Medulla oblongata (tissue), 1 donor: ENCODE results near the gene HLA-B.
"Not testable (repeated sequence)": the region's sequence is repeated elsewhere in the genome, so short reads cannot be mapped to it uniquely, and the experiment has no call there.

Source experiments
- DNase-seq: peaks from one replicate; pipeline ENCODE4 v3.0.0-alpha.2; 2015; ENCODE audit errors: extremely low spot score

The HLA-B gene

DNA sequence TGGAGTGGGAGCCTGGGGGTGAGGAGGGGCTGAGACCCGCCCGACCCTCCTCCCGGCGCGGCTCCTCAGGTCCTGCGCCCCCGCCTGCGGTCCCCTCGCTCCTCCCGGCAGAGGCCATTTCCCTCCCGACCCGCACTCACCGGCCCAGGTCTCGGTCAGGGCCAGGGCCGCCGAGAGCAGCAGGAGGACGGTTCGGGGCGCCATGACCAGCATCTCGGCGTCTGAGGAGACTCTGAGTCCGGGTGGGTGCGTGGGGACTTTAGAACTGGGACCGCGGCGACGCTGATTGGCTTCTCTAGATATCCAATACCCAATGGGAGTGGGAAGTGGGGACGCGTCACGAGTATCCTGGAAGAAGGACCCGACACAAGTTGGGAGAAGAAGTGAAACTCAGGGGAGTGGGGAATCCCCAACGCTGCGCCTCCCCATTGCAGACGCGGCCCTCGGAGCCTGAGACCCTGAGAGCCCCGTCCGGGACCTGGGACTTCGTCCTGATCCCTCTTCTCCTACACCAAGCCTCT, at the start of gene HLA-B:
Gene HLA-B, minus strand, starts transcription at position 234 of the 521 bp plus-strand sequence. Its CDS starts 21 bp downstream, at position 213.
- DNase-seq: peak; percentile 92

DNA sequence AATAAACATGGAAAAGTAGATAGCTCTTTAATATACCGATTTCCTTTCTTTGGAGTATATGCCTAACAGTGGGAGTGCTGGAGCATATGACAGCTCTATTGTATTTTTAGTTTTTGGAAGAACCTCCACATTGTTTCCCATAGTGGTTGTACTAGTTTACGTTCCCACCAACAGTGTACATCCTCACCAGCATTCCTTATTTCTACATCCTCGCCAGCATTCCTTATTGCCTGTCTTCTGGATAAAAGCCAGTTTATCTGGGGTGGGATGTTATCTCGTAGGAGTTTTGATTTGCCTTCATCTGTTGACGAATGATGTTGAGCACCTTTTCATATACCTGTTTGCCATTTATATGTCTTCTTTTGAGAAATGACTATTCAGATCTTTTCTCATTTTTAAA, 49.0 kb upstream of the HLA-B start:
- DNase-seq: no peak

DNA sequence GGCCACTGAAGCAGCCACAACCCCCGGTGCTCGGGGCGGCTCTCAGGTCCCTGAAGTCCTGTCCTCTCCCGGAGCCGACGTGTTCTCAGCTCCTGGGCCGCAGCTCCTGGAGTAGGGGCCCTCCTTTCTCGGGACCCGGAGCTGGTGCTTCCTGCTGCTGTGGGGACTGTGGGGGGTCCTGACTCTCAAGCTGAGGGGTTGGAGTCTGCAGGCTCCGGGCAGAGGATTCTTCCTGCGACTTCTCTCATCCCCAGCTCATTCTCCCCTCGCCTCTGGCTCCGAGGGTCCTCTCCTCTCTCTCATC, 47.0 kb upstream of the HLA-B start:
- DNase-seq: not testable (repeated sequence)

DNA sequence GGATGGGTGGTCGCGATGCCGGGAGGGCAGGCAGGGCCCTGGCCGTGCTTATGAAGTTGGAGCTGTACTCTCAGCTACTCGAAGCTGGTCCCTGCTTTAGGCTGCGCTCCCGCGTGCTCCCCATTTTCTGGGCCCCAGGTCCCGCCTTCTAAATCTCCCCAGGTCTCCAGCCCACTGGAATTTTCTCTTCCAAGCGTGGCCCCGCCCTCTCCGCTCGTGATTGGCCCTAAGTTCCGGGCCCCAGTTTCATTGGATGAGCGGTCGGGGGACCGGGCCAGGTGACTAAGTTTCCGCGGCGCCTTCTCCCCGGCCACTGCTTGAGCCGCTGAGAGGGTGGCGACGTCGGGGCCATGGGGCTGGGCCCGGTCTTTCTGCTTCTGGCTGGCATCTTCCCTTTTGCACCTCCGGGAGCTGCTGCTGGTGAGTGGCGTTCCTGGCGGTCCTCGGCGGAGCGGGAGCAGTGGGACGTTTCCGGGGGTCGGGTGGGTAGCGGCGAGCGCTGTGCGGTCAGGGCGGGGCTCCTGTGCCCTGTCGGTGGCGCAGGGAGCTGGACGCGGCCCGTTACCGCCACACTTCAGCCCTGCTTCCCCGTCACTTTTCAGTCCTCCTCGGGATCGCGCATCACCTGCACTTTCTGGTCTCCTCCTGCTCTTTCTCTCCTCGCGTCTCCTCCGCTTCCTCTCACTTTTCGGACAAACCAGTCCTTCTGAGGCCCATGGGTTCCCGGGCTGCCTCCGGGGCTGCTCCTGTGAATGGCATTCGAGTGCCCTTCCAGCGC, 46.5 kb upstream of the HLA-B start, which contains the start of gene MICA:
Gene MICA, plus strand, starts transcription at position 313 of the 778 bp plus-strand sequence. Its CDS starts 38 bp downstream, at position 351.
- peak; percentile 90 for DNase-seq

DNA sequence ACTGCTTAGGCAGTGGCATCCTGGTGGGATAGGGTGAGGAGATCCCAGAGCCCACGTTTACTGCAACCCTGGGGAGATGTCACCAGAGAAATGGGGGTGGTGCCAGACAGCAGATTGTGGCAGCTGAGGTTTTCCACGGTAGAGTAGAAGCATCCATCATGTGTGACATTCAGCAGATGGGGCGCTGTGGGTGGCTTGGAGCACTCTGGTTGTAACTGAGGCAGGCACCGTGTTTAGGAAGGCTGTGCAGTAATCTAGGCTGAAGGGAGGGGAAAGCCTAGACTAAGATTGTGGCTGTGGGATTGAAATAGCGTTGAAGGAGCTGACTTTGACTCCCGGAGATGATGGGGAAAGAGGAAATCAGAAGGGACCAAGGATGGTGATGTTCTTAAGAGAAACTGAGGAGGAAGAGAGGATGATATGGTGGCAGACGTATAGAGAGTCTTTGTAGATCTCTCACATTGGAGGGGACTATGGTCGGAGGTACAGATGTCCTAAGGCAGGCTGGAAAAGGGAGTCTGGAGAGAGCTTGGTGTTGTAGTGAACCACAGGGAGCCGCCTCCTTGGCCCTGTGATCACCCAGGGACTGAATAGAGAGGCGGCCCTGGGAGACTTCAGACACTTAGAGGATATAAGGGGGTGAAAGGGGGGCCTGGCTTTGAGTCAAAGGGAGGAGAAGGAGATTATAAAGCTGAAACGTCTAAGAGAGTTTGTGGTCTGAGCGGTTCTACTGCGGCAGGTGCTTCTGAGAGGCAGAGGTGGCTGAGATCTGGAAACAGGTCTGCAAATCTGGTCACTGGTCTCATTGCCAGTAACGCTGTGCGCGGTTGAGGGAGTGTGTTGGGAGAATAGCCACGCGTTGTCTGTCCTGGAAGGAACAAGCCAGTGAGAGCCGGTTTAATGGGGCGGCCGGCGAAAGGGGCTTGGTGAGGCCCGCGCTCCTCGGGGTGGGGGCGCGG, 45.6 kb upstream of the HLA-B start:
- DNase-seq: peak; percentile 20

DNA sequence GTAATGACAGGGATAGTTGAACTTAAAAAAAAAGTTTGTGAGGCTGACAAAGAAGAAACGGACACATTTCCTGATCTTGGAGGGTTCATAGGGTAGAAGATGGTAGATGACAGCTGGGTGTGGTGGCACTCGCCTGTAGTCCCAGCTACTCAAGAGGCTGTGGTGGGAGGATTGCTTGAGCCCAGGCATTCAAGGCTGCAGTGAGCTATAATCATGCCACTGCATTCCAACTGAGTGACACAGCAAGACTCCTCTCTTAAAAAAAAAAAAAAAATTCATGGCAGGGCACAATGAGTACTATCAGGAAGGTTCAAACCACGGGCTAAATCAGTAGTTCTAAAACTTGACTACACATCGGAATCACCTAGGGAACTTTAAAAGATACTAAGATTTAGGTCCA, 44.4 kb upstream of the HLA-B start:
- no peak for DNase-seq

DNA sequence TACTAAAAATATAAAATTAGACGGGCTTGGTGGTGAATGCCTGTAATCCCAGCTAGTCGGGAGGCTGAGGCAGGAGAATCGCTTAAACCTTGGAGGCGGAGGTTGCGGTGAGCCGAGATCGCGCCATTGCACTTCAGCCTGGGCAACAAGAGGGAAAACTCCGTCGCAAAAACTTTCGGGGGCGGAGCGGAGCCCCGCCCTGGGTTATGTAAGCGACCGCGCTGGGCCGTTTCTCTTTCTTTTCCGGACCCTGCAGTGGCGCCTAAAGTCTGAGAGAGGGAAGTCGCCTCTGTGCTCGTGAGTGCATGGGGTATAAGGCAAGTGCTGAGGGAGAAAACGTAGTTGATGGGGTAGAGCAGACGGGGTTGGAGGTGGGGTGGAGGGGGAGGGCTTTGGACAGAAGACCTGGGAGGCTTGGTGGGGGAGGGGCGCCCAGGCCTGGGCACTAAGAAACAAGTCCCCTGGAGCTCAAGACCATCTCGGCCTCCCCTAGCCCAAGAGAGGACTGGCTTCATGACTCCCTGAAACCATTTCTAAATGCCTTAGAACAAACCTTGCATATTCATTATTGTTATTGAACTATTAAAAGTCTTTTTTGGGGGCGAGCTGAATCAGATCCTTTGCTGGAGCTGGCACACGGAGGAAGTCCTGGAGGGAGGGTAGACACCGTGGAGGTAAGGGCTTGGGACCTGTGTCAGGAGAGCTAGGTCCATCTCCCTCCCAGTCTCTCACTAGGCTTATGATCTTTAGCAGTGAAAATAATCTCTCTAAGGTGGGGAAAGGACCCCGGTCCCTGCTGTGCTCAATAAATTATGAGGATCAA, 43.7 kb upstream of the HLA-B start:
- peak; percentile 72 for DNase-seq

DNA sequence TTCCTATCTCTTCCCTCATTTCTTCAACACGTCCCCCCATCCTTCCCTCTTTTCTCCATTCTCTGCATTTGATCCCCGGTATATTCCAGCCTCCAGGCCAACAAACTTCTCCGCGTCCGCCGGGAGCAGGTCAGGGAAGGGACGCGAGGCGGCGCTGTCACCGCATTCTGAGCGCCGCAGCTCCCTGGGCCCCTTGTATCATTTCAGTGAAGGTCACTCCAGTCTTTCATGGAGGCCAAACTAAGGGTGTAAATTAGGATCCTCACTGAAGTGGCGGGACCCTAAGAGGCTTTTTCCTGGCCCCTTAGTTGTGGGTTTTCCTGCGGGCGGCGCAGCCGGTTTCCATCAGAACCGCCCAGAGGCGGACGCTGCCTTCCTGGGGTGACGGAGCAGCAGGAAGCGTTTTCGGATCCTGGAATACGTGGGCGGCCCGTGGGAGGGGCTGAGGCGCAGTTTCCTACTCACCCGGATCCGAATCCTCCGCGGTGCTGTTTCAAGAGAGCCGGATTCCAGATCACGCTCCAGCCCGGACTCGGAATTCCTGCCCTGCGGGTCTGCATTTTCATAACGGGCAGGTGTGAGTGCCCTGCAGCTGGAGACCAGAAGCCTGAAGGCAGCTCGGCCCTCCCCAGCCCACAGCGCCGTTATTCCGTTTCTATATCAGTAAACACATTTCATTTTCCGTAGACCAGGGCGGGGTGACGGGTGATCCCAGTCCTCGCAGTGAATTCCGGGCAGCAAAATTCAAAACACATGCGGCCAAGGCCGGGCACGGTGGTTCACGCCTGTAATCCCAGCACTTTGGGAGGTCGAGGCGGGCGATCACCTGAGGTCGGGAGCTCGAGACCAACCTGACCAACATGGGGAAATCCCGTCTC, 42.8 kb upstream of the HLA-B start:
- DNase-seq: peak; percentile 83

DNA sequence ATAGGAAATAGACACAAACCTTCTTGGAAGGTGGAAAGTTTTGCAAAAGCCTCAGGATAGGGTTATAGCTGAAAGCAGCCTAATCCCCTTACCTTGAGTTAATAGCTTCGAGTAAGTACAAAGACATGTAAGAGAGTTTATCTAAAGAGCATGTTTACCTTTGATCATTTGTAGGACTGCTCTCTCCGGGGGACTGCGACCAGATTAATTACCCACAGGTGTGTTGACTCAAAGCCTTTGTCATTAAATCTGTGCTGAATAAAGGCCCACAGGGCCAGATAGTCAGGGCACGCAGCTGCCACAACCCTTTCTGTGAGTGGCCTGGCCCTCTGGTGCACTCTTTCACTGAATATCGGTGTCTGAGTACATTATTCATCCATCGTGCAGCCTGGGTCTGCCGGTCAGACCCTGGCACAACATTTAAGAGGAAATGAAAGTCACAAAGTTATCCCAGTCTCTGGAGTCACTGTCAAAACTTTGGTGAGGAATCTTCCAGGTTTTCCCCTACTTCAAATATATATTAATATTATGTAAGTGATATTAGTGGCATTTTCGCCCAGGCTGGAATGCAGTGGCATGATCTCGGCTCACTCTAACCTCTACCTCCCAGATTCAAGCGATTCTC, 41.0 kb upstream of the HLA-B start:
- no peak for DNase-seq

DNA sequence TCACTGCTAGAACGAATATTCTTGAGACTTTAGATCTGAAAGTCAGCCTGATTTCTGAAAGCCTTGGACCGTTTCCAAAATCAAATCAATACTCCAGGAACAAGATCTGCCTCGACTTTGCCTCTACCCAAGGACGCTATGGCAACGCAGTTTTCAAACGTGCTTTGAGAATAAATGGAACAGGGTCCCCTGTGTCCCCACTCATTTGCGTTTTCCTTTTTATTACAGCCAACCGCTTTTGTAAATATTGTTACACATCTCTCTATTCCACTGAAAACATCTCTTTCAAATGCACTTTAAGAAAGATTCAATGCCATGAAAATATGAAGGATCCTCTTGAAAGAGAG, 40.1 kb upstream of the HLA-B start:
- DNase-seq: not testable (repeated sequence)

DNA sequence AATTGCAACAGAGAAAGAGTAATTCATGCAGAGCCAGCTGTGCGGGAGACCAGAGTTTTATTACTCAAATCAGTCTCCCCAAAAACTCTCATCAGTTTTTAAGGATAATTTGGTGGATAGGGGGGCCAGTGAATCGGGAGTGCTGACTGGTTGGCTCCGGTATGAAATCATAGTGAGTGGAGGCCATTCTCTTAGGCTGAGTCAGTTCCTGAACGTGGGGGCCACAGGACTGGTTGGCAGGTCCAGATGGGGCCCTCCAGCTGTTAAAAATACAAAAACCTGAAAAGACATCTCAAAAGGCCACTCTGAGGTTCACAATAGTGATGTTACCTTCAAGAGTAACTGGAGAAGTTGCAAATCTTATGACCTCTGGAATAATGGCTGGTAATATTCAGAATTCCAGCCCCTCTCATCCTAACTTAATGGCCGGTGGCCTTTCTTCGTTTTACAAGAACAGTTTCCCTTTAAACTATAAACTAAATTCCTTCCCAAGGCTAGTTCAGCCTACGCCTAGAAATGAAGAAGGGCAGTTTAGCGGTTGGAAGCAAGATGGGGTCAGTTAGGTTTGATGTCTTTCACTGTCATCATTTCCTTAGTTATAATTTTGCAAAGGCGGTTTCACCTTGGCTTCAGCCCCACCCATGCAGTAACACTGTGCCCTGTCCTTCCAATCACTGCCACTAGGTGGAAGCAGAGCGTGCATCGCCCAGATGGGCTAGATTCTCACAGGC, 39.6 kb upstream of the HLA-B start:
- peak; percentile 89 for DNase-seq

DNA sequence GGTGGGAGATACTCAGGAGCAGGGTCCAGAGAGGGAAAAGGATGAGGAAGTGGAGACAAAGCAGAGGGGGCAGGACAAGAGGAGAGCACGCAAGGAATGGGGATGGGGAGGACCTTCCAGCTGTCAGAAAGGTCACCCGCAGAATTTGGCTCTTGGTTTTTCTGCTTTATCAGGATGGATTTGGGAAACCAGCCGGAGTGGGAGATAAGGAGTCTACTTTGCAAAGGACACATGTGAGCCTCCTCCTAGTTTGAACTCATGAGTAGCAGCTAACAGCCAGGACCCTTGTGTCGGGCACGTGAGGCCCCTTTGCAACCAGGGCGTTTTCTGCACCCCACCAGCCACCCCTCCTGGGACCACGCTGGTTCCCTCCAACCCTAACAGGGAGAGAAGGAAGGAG, 38.9 kb upstream of the HLA-B start:
- DNase-seq: no peak

DNA sequence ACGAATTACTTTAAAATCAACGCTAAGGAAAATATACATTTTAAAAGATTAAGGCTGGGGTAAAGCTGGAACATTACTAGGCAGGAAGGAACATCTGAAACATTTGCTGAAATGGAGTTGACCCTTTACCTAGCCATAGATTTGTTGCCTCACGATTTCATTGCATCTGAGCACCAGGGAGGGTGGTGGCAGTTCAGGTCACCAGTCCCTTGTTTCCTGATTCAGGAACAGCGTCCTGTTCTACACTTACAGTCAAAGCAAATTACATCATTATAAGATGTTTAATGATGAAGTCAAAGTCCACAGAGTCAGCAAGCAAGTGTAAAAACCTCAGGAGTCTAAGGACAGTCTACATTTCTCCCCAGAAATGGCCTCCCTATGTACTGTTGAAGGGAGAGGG, 37.4 kb upstream of the HLA-B start:
- DNase-seq: no peak

DNA sequence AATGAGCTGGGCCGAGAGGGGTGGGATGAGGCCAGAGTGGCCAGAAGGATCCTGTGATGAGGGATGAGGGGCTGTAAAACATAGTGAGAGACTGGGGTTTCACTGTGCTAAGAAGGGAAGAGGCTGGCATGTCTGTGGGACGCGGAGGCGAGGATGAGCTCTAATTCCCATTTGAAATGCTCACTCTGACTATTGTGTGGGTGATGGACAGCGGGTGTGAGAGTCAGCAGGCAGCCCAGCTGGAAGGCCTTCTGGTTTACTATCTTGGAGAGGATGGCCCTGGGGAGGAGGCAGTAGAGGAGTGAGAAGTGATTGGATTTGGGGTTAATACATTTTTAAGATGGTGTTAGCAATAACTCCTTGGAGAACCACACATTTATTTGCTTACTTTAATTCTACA, 37.0 kb upstream of the HLA-B start:
- DNase-seq: no peak

DNA sequence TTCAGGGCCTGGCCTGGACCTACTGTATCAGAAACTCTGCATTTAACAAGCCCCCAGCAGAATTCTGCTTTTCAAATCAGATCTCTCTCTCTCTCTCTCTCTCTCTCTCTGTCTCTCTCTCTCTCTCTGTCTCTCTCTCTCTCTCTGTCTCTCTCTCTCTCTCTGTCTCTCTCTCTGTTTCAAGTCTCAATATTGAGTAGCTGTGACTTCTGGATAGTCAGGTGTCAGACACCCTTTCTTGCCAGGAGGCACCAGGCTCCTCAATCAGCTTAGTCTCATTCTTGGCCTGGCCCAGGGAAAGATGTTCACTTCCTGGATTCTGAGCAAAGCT, 32.8 kb upstream of the HLA-B start:
- DNase-seq: not testable (repeated sequence)

DNA sequence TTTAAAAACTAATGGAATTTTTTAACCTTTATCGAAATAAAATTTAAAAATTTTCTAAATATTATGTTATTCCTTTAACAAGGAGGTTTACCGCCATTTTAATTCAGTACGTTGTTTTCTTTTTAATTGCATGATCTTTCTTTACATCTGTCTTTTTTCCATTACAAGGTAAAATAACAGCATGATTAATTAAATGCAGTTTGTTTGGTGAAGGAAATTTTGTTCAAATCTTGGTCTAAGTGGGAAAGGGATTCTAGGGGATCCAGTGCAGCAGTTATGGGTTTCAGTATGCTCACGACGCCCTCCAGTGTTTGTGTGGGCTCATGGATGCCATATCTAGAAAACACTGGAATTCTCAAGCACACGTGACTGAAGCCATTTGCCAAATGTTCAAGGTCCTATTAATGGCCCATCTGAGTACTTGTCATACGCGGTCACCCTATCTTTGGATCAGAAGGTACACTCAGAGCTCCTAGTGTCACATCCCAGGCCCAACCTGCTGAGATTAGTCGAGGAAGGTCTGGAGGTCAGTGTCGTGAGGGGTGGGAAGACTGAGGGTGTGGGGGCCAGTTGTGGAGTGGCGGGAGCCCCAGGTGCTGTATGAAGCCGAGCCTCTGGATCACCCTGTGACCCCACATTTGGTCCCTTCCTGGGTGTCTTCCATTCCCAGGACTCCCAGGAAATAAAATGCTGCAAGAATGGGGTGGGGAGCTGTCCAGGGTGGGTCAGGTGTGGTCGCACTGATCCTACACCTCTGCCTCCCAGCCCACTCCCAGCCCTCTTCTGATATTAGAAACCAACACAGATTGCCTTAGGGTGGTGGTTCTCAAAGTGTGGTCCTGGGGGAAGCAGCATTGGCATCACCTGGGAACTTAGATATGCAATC, 32.2 kb upstream of the HLA-B start:
- not testable (repeated sequence) for DNase-seq

DNA sequence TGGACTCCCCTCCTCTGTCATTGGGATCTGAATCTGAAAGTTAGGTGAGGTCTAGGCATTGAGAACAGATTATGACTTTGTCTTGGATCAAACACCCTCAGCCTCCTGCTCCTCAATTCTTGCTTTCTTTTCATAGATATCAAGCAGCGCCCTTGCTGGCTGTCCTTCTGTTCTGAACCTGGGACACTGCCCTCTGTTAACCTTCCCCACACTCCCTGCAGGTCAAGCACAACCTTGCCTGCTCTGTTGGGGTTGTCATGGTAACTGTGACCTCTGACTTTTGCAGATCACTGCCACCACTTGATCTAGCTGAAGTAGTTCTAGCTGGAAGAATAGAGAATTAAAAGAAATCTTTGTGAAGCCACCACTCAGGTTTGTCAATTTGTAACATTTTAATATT, 30.0 kb upstream of the HLA-B start:
- DNase-seq: no peak

DNA sequence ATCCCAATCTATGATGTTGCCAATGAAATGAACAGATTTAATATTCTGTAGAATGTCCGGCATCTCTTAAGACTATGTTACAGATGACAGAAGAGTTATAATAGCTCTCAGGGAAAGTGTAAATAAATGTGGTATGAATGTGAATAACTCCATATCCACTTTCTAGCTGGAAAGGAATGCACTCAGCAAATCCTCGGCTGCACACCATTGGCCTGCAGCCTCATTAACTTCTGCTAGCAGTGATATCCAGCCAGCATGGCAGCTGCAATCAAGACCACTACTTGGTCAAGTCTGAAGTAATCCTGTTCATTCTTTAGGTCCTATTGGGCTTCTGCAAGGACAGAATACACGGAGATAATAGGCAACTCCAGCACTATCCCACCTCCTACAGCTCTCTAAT, 29.1 kb upstream of the HLA-B start:
- DNase-seq: no peak

DNA sequence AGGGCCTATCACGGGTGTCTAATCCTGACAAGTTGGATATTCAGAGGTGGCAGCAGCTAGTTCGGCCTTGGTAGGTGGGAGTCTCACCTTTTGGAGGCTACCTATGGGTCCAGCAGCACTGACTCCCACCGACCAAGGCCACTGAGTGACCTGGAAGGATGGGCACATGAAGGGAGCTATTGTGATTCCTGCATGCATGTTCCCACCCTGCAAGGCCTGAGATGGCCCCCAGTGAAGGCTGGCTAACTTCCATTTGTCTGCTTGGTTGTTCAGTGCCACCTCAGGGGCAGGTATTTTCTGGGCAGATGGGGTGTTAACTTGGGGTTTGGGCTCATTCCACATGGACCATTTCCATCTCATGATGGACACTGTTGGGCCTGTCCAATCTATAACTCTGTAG, 28.1 kb upstream of the HLA-B start:
- DNase-seq: no peak
